Endothelial cell of umbilical vein (primary cell): Measurements from ENCODE around the gene PLPP3. TPM values are rescaled to one million over a fixed set of nuclear protein-coding genes. Genes with fewer than 3 reads are reported as not detected.

Experiments used
- BruUV-seq: library from RNA; stranded (reverse); fragments of 400-500 nt; replicated peaks from 2 replicates; lab custom pipeline; 2021; lab: Mats Ljungman, UMichigan
- CTCF ChIA-PET: fragments of 300-600, 350-600 bp; sonication (Branson Sonifier 250); formaldehyde crosslinking; loops from one replicate; lab custom pipeline; 2021; ENCODE audit warnings: antibody characterized with exemption, inconsistent platforms; lab: Charles Lee
- POLR2A ChIA-PET: fragments of 300-600, 350-600 bp; sonication (Branson Sonifier 250); formaldehyde crosslinking; loops from one replicate; lab custom pipeline; 2021; ENCODE audit warnings: antibody characterized with exemption, inconsistent platforms; lab: Charles Lee
- DNase-seq: peaks from one replicate; pipeline ENCODE4 v3.0.0-alpha.2; 2011; ENCODE audit warnings: low read depth, low spot score
- FAIRE-seq: peaks from 2 replicates; lab custom pipeline; 2011; peaks lifted over from hg19 to GRCh38; lab: Jason Lieb, UNC
- H2AFZ ChIP-seq: 2 replicates; pipeline ENCODE4 v1.6.0; 2012; ENCODE audit warnings: low read depth, low read length, control low read depth, inconsistent platforms
- H3K27ac ChIP-seq: 2 replicates; pipeline ENCODE4 v1.5.1; 2011; ENCODE audit warnings: low read depth, mild to moderate bottlenecking, control low read depth, low read length, moderate library complexity; ENCODE audit not compliant: insufficient read depth
- H3K27me3 ChIP-seq, 2 experiments: 2 replicates each; pipeline versions ENCODE4 v1.6.0 to v1.6.1; 2011; ENCODE audit warnings: low read length in 2 of 2, mixed read lengths in 1 of 2; ENCODE audit not compliant: control insufficient read depth in 2 of 2, insufficient read depth in 2 of 2
- H3K36me3 ChIP-seq, 2 experiments: 2 replicates in 1 of 2; 3 replicates in 1 of 2; pipeline ENCODE4 v1.5.1; 2011; ENCODE audit warnings: low read length in 2 of 2, mild to moderate bottlenecking in 1 of 2, moderate library complexity in 1 of 2; ENCODE audit not compliant: control insufficient read depth in 2 of 2, insufficient read depth in 2 of 2; ENCODE audit errors: extremely low read depth in 1 of 2
- H3K4me1 ChIP-seq: 3 replicates; pipeline ENCODE4 v1.5.1; 2011; ENCODE audit warnings: mild to moderate bottlenecking, low read length; ENCODE audit not compliant: control insufficient read depth, insufficient read depth; ENCODE audit errors: extremely low read depth
- H3K4me2 ChIP-seq: 2 replicates; pipeline ENCODE4 v1.6.1; 2011; ENCODE audit warnings: low read length, control low read depth, mixed read lengths; ENCODE audit not compliant: insufficient read depth
- H3K4me3 ChIP-seq, 3 experiments: fragments of 200-600 bp in 1 of 3; sonication (generic), shearing (Covaris generic) in 1 of 3; replicated peaks in 1 of 3; 2 replicates each; pipeline ENCODE4 v1.5.1; 2011 to 2016; ENCODE audit warnings: control low read depth in 3 of 3, low read length in 3 of 3, mild to moderate bottlenecking in 2 of 3, inconsistent platforms in 1 of 3, low read depth in 1 of 3, moderate library complexity in 1 of 3; ENCODE audit not compliant: insufficient read depth in 1 of 3
- H3K79me2 ChIP-seq: 2 replicates; pipeline ENCODE4 v1.6.0; 2012; ENCODE audit warnings: low read length, inconsistent platforms; ENCODE audit not compliant: control insufficient read depth, insufficient read depth
- H3K9ac ChIP-seq: replicated peaks from 2 replicates; pipeline ENCODE3; 2011; ENCODE audit warnings: low read length, control low read depth; ENCODE audit not compliant: insufficient read depth; ENCODE audit errors: extremely low read depth
- H3K9me1 ChIP-seq: replicated peaks from 3 replicates; pipeline ENCODE4 v1.6.0; 2011; ENCODE audit warnings: mild to moderate bottlenecking, low read length; ENCODE audit not compliant: control insufficient read depth, insufficient read depth; ENCODE audit errors: extremely low read depth
- H3K9me3 ChIP-seq: replicated peaks from 2 replicates; pipeline ENCODE4 v1.5.1; 2012; ENCODE audit warnings: low read length, inconsistent platforms; ENCODE audit not compliant: control insufficient read depth, insufficient read depth
- H4K20me1 ChIP-seq: replicated peaks from 2 replicates; pipeline ENCODE3; 2011; ENCODE audit warnings: mild to moderate bottlenecking, low read length; ENCODE audit not compliant: control insufficient read depth, insufficient read depth; ENCODE audit errors: extremely low read depth
- EZH2 ChIP-seq: IDR thresholded peaks from 2 replicates; pipeline ENCODE4 v1.6.1; 2012; ENCODE audit warnings: borderline replicate concordance, low read depth, mild to moderate bottlenecking, moderate library complexity, low read length, inconsistent platforms; ENCODE audit not compliant: severe bottlenecking
- FOS ChIP-seq: IDR thresholded peaks from 2 replicates; pipeline ENCODE4 v1.6.1; 2011; ENCODE audit warnings: mild to moderate bottlenecking, low read length, moderate library complexity, borderline replicate concordance; ENCODE audit not compliant: insufficient read depth
- GATA2 ChIP-seq: IDR thresholded peaks from 2 replicates; pipeline ENCODE4 v1.7.0; 2011; ENCODE audit warnings: low read depth, mild to moderate bottlenecking, moderate library complexity, mixed read lengths, low read length; ENCODE audit not compliant: insufficient read length, insufficient read depth
- JUN ChIP-seq: IDR thresholded peaks from 2 replicates; pipeline ENCODE4 v1.6.1; 2011; ENCODE audit warnings: borderline replicate concordance, low read depth; ENCODE audit not compliant: insufficient read length, insufficient read depth
- MYC ChIP-seq: IDR thresholded peaks from one replicate; pipeline ENCODE4 v1.6.1; 2011; ENCODE audit warnings: mild to moderate bottlenecking, low read depth, low read length
- POLR2A ChIP-seq: IDR thresholded peaks from 2 replicates; pipeline ENCODE4 v1.6.1; 2012; ENCODE audit warnings: low read depth, mild to moderate bottlenecking, control low read depth, low read length
- POLR2AphosphoS5 ChIP-seq: IDR thresholded peaks from 2 replicates; pipeline ENCODE4 v1.6.1; 2012; ENCODE audit warnings: low read depth, mild to moderate bottlenecking, control low read depth, low read length, moderate library complexity; ENCODE audit not compliant: insufficient read depth
- dilution Hi-C: fragments of 300-500 bp; cut with MboI; formaldehyde crosslinking; loops from one replicate; pipeline ENCODE4 v1.15.0; 2019; ENCODE audit warnings: low sequenced_read_pairs; ENCODE audit not compliant: extremely low pct_ligation_motif_present
- intact Hi-C: fragments of 100-400 bp; cut with micrococcal nuclease; formaldehyde crosslinking; loops from one replicate; pipeline ENCODE4 v1.10.0; 2022
- polyA plus RNA-seq, 4 experiments: library from polyadenylated mRNA; depleted of rRNA in 3 of 4; stranded (reverse) in 3 of 4; unstranded in 1 of 4; fragments of >200 nt; gene quantifications; 2 replicates each; pipeline versions ENCODE4 v1.2.1 to v1.2.3, GENCODE V29; 2011 to 2012; ENCODE audit warnings: missing spikeins in 1 of 4
- total RNA-seq: library from RNA; stranded (reverse); gene quantifications from 2 replicates; pipeline ENCODE4 v1.2.3, GENCODE V29; 2021
- TF ChIP-seq, protein P1 (sequence below), 2 donors: IDR thresholded peaks; 1 replicate in 1 of 2; 2 replicates in 1 of 2; pipeline ENCODE4 v1.5.1; 2011; ENCODE audit warnings: low read length in 2 of 2, mild to moderate bottlenecking in 2 of 2, moderate library complexity in 2 of 2, control low read depth in 1 of 2, inconsistent platforms in 1 of 2, low read depth in 1 of 2; ENCODE audit not compliant: insufficient read depth in 1 of 2; ENCODE audit errors: extremely low read depth in 1 of 2
- TF ChIP-seq, protein P2 (sequence below): IDR thresholded peaks from 2 replicates; pipeline ENCODE4 v1.6.1; 2011; ENCODE audit not compliant: insufficient read depth, insufficient read length

The PLPP3 gene
- total and polyA plus RNA-seq, 2 donors (not counting 3 experiments of a cell fraction or from before 2014, with no cell fraction given) = 11.3 to 14.1 TPM

DNA sequence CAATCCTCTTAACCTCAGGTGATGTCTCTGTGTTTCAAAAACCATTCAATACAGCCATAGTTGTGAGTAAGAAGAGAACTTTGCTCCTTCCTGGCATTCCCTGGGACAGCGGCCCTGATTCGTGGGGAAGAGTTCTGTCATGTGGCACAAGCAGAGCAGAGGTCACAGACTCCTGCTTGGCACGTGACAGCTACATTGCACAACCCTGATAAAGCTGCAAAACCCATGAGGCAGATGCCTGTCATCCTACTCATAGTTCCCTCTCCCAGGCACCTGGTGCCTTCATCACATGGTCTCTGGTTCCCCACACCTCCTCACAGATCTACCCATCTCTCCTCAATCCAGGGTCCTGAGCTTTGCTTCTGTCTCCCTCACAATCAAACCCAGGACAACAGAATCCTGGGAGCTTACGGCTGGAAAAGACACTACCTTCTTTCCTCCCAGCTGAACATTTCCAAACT, 70.8 kb downstream of the PLPP3 start:
- Histone ChIP-seq H3K9ac (no peak overlapping the region), H3K9me1 (no peaks in the 10 kb centered on the region), H3K4me3 (no peak overlapping the region), H4K20me1 (no peaks in the 10 kb centered on the region), H3K4me2 (no peak overlapping the region), H2AFZ (no peak overlapping the region), H3K4me1 (peaks cover 25% of the 10 kb centered on the region), H3K36me3 (peaks cover 0 to 18% of the 10 kb centered on the region in 2 experiments), H3K79me2 (no peaks in the 10 kb centered on the region), H3K9me3 (no peaks in the 10 kb centered on the region), H3K27me3 (no peaks in the 10 kb centered on the region), H3K27ac (no peak overlapping the region)
- no peak for DNase-seq
- POLR2A ChIA-PET = no interaction called here
- intact Hi-C loops (loop anchor here (5.0 kb wide), 1 partner anchor 69 kb away; the partner anchor contains the start of gene PLPP3), dilution Hi-C loops (no loop called here)
- no peak for FAIRE-seq
- TF ChIP-seq JUN (no peak), POLR2A (no peak), EZH2 (no peak), FOS (no peak), POLR2AphosphoS5 (no peak), MYC (no peak), GATA2 (no peak)
- TF ChIP-seq, protein P1, sequence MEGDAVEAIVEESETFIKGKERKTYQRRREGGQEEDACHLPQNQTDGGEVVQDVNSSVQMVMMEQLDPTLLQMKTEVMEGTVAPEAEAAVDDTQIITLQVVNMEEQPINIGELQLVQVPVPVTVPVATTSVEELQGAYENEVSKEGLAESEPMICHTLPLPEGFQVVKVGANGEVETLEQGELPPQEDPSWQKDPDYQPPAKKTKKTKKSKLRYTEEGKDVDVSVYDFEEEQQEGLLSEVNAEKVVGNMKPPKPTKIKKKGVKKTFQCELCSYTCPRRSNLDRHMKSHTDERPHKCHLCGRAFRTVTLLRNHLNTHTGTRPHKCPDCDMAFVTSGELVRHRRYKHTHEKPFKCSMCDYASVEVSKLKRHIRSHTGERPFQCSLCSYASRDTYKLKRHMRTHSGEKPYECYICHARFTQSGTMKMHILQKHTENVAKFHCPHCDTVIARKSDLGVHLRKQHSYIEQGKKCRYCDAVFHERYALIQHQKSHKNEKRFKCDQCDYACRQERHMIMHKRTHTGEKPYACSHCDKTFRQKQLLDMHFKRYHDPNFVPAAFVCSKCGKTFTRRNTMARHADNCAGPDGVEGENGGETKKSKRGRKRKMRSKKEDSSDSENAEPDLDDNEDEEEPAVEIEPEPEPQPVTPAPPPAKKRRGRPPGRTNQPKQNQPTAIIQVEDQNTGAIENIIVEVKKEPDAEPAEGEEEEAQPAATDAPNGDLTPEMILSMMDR (IDR thresholded peaks at IDR 0.05; ENCODE audit: extremely low read depth in 1 of 2, insufficient read depth in 1 of 2, low read depth in 1 of 2, low read length in 2 of 2) = no peak
- TF ChIP-seq, protein P2, sequence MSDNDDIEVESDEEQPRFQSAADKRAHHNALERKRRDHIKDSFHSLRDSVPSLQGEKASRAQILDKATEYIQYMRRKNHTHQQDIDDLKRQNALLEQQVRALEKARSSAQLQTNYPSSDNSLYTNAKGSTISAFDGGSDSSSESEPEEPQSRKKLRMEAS = no peak
- CTCF ChIA-PET = interaction anchor here (0.9 kb wide), 2 partner anchors 9 to 68 kb away, joined by 3 read pairs; no protein-coding TSS in a partner anchor
- BruUV-seq = no TSS peak
